Keratinocyte (primary cell): ENCODE data around the gene SOX5. TPM values are rescaled to one million over a fixed set of nuclear protein-coding genes. Genes with fewer than 3 reads are reported as not detected.

Source experiments
- DNase-seq: peaks from one replicate; pipeline ENCODE4 v3.0.0-alpha.2; 2011; ENCODE audit warnings: low read depth, missing footprints, low spot score
- FAIRE-seq: peaks from 2 replicates; lab custom pipeline; 2011; peaks lifted over from hg19 to GRCh38; lab: Jason Lieb, UNC
- H2AFZ ChIP-seq: 2 replicates; pipeline ENCODE4 v1.6.0; 2012; ENCODE audit warnings: low read length, control low read depth, inconsistent platforms; ENCODE audit not compliant: control insufficient read depth
- H3K27ac ChIP-seq: 2 replicates; pipeline ENCODE4 v1.5.1; 2011; ENCODE audit warnings: low read length; ENCODE audit not compliant: control insufficient read depth, insufficient read depth
- H3K27me3 ChIP-seq: 3 replicates; pipeline ENCODE4 v1.6.0; 2011; ENCODE audit warnings: low read length; ENCODE audit not compliant: control insufficient read depth, insufficient read depth; ENCODE audit errors: extremely low read depth
- H3K36me3 ChIP-seq, 2 experiments: 2 replicates in 1 of 2; 3 replicates in 1 of 2; pipeline ENCODE4 v1.5.1; 2011; ENCODE audit warnings: low read length in 2 of 2, mild to moderate bottlenecking in 1 of 2; ENCODE audit not compliant: control insufficient read depth in 2 of 2, insufficient read depth in 2 of 2; ENCODE audit errors: extremely low read depth in 1 of 2
- H3K4me1 ChIP-seq: 3 replicates; pipeline ENCODE4 v1.5.1; 2011; ENCODE audit warnings: low read length; ENCODE audit not compliant: control insufficient read depth, insufficient read depth; ENCODE audit errors: extremely low read depth
- H3K4me2 ChIP-seq: 3 replicates; pipeline ENCODE4 v1.6.0; 2011; ENCODE audit warnings: low read depth, low read length; ENCODE audit not compliant: control insufficient read depth, insufficient read depth; ENCODE audit errors: extremely low read depth
- H3K4me3 ChIP-seq, 3 experiments: fragments of 200-600 bp in 1 of 3; sonication (generic) in 1 of 3; 2 replicates in 2 of 3; 3 replicates in 1 of 3; pipeline ENCODE4 v1.5.1; 2011 to 2016; ENCODE audit warnings: low read length in 3 of 3, mild to moderate bottlenecking in 3 of 3, control low read depth in 2 of 3, inconsistent platforms in 1 of 3, low read depth in 1 of 3, mixed read lengths in 1 of 3, mixed run types in 1 of 3, moderate library complexity in 1 of 3; ENCODE audit not compliant: control insufficient read depth in 2 of 3, insufficient read depth in 2 of 3; ENCODE audit errors: extremely low read depth in 1 of 3
- H3K79me2 ChIP-seq: 2 replicates; pipeline ENCODE4 v1.6.0; 2012; ENCODE audit warnings: low read length; ENCODE audit not compliant: control insufficient read depth, insufficient read depth
- H3K9ac ChIP-seq: 3 replicates; pipeline ENCODE4 v1.6.0; 2011; ENCODE audit warnings: low read length; ENCODE audit not compliant: control insufficient read depth, insufficient read depth; ENCODE audit errors: extremely low read depth
- H3K9me1 ChIP-seq: 3 replicates; pipeline ENCODE4 v1.6.0; 2011; ENCODE audit warnings: low read length; ENCODE audit not compliant: control insufficient read depth, insufficient read depth; ENCODE audit errors: extremely low read depth
- H3K9me3 ChIP-seq: 2 replicates; pipeline ENCODE4 v1.5.1; 2012; ENCODE audit warnings: low read depth, low read length; ENCODE audit not compliant: control insufficient read depth
- H4K20me1 ChIP-seq: 3 replicates; pipeline ENCODE4 v1.6.0; 2011; ENCODE audit warnings: low read length; ENCODE audit not compliant: control insufficient read depth, insufficient read depth; ENCODE audit errors: extremely low read depth
- CTCF ChIP-seq, 3 experiments: IDR thresholded peaks in 1 of 3; conservative IDR thresholded peaks in 1 of 3; optimal IDR thresholded peaks in 1 of 3; 2 replicates in 2 of 3; 3 replicates in 1 of 3; pipeline versions ENCODE3 to v1.5.1; 2011; ENCODE audit warnings: low read length in 3 of 3, mild to moderate bottlenecking in 3 of 3, moderate library complexity in 2 of 3, control low read depth in 1 of 3, inconsistent platforms in 1 of 3; ENCODE audit not compliant: insufficient read depth in 2 of 3; ENCODE audit errors: extremely low read depth in 1 of 3
- EZH2 ChIP-seq: IDR thresholded peaks from one replicate; pipeline ENCODE4 v1.6.1; 2012; ENCODE audit warnings: inconsistent platforms, mild to moderate bottlenecking, low read length, moderate library complexity
- dilution Hi-C: fragments of 300-500 bp; cut with MboI; formaldehyde crosslinking; loops from one replicate; pipeline ENCODE4 v1.7.0; 2020; ENCODE audit warnings: low sequenced_read_pairs; ENCODE audit not compliant: extremely low pct_ligation_motif_present
- polyA plus RNA-seq, 5 experiments: library from polyadenylated mRNA; depleted of rRNA in 3 of 5; stranded (reverse) in 3 of 5; stranded (forward) in 1 of 5; unstranded in 1 of 5; fragments of >200 nt; gene quantifications; 1 replicate in 1 of 5; 2 replicates in 3 of 5; 3 replicates in 1 of 5; pipeline versions ENCODE4 v1.2.1 to v1.2.3, GENCODE V29; 2011 to 2012; ENCODE audit warnings: missing spikeins in 2 of 5, low read depth in 1 of 5, low replicate concordance in 1 of 5

SOX5 gene
- polyA plus RNA-seq, 1 donor (not counting 4 experiments of a cell fraction or from before 2014, with no cell fraction given): not detected

- dilution Hi-C loops: no loop called here
- no peak for DNase-seq
- Histone ChIP-seq H4K20me1 (no peaks in the 10 kb centered on the region), H3K79me2 (no peaks in the 10 kb centered on the region), H2AFZ (no peak overlapping the region), H3K27me3 (no peaks in the 10 kb centered on the region), H3K27ac (no peak overlapping the region), H3K4me3 (no peak overlapping the region), H3K9me3 (no peaks in the 10 kb centered on the region), H3K4me2 (no peak overlapping the region), H3K4me1 (no peaks in the 10 kb centered on the region), H3K36me3 (no peaks in the 10 kb centered on the region), H3K9ac (no peak overlapping the region), H3K9me1 (no peaks in the 10 kb centered on the region)
- no peak for FAIRE-seq
- TF ChIP-seq EZH2: no peak
- TF ChIP-seq CTCF (optimal IDR thresholded peaks at IDR 0.05 in 1 of 3, IDR thresholded peaks at IDR 0.05 in 1 of 3, conservative IDR thresholded peaks at IDR 0.05 in 1 of 3; ENCODE audit: extremely low read depth in 1 of 3, insufficient read depth in 2 of 3, low read length in 3 of 3): no peak
Observed at GRCh38 chr12:23548742-23549141, 400.7 kb downstream of the SOX5 start.

- FAIRE-seq: no peak
- DNase-seq: no peak
- Histone ChIP-seq H3K9ac (no peak overlapping the region), H3K27me3 (no peaks in the 10 kb centered on the region), H3K4me2 (no peak overlapping the region), H3K4me3 (no peak overlapping the region), H3K9me3 (no peaks in the 10 kb centered on the region), H3K27ac (no peak overlapping the region), H4K20me1 (no peaks in the 10 kb centered on the region), H3K4me1 (no peaks in the 10 kb centered on the region), H3K9me1 (no peaks in the 10 kb centered on the region), H2AFZ (no peak overlapping the region), H3K79me2 (no peaks in the 10 kb centered on the region), H3K36me3 (no peaks in the 10 kb centered on the region)
- dilution Hi-C loops: no loop called here
- TF ChIP-seq EZH2 (no peak), CTCF (optimal IDR thresholded peaks at IDR 0.05 in 1 of 3, IDR thresholded peaks at IDR 0.05 in 1 of 3, conservative IDR thresholded peaks at IDR 0.05 in 1 of 3; ENCODE audit: extremely low read depth in 1 of 3, insufficient read depth in 2 of 3, low read length in 3 of 3) (no peak)
Observed at GRCh38 chr12:23546756-23547155, 402.7 kb downstream of the SOX5 start.
